Neutrophil (primary cell): ENCODE measurements around the gene TMEM59.
A peak's percentile ranks its signal among the peaks of the same experiment; 100 is the strongest.

Experiments used
- H3K27ac ChIP-seq: fragments of 200-600 bp; sonication (generic); 2 replicates; pipeline ENCODE4 v1.5.1; 2016; ENCODE audit warnings: mild to moderate bottlenecking, moderate library complexity
- H3K27me3 ChIP-seq: fragments of 200-600 bp; sonication (generic); 2 replicates; pipeline ENCODE4 v1.6.0; 2016; ENCODE audit warnings: mild to moderate bottlenecking
- H3K36me3 ChIP-seq: fragments of 200-600 bp; sonication (generic); 2 replicates; pipeline ENCODE4 v1.5.1; 2017
- H3K4me1 ChIP-seq, 2 experiments: fragments of 200-600 bp in 1 of 2; sonication (generic) in 1 of 2; 1 replicate in 1 of 2; 2 replicates in 1 of 2; pipeline versions ENCODE4 v1.5.1 to v1.6.1; 2013 to 2016; ENCODE audit warnings: low read depth in 1 of 2, low read length in 1 of 2, mild to moderate bottlenecking in 1 of 2, moderate library complexity in 1 of 2; ENCODE audit not compliant: control insufficient read depth in 1 of 2, insufficient read depth in 1 of 2
- H3K4me3 ChIP-seq, 2 experiments: fragments of 200-600 bp in 1 of 2; sonication (generic) in 1 of 2; 1 replicate in 1 of 2; 2 replicates in 1 of 2; pipeline ENCODE4 v1.5.1; 2013 to 2016; ENCODE audit warnings: low read depth in 1 of 2, low read length in 1 of 2, mild to moderate bottlenecking in 1 of 2, moderate library complexity in 1 of 2
- H3K9me3 ChIP-seq: fragments of 200-600 bp; sonication (generic); 2 replicates; pipeline ENCODE4 v1.5.1; 2016
- TF ChIP-seq, protein P1 (sequence below): fragments of 200-600 bp; sonication (generic); IDR thresholded peaks from 2 replicates; pipeline ENCODE4 v1.5.1; 2016; ENCODE audit warnings: antibody characterized with exemption

The TMEM59 gene

DNA sequence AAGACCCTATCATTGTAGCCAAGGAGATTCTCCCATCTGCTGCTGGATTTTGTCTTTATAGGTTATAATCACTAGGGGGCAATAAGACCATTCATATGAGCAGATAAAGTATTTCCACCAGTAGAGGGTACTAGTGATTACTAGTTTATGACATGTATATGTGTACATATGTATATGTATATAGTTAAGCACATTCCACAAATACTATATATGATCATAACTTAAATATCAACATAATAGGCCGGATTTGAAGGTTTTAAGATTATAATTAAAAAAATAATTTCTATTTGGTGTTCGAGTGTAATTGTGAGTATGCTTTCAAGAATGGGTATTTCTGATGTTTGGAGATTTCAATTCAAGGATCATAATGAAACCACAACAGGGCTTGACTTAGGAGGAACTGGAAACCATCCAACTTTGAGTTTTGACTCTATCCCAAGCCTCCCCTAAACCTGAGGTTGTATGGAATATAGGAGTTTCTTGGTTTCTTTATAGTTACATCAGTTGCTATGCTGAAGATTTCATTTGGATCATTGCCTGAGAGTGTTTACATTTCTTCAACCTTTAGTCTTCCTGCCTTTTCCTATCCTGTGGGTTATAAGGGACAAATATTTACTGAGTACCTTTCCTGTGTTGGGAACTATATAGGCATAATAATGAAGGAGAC, 17.3 kb upstream of the TMEM59 start:
- H3K36me3 ChIP-seq: peaks cover 14% of the 10 kb centered on the region
- no peaks in the 10 kb centered on the region for H3K4me1 ChIP-seq
- H3K4me3 ChIP-seq: no peak overlapping the region
- H3K9me3 ChIP-seq: no peaks in the 10 kb centered on the region
- TF ChIP-seq, protein P1, sequence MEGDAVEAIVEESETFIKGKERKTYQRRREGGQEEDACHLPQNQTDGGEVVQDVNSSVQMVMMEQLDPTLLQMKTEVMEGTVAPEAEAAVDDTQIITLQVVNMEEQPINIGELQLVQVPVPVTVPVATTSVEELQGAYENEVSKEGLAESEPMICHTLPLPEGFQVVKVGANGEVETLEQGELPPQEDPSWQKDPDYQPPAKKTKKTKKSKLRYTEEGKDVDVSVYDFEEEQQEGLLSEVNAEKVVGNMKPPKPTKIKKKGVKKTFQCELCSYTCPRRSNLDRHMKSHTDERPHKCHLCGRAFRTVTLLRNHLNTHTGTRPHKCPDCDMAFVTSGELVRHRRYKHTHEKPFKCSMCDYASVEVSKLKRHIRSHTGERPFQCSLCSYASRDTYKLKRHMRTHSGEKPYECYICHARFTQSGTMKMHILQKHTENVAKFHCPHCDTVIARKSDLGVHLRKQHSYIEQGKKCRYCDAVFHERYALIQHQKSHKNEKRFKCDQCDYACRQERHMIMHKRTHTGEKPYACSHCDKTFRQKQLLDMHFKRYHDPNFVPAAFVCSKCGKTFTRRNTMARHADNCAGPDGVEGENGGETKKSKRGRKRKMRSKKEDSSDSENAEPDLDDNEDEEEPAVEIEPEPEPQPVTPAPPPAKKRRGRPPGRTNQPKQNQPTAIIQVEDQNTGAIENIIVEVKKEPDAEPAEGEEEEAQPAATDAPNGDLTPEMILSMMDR: no peak
- H3K27ac ChIP-seq: no peak overlapping the region
- H3K27me3 ChIP-seq: no peaks in the 10 kb centered on the region

DNA sequence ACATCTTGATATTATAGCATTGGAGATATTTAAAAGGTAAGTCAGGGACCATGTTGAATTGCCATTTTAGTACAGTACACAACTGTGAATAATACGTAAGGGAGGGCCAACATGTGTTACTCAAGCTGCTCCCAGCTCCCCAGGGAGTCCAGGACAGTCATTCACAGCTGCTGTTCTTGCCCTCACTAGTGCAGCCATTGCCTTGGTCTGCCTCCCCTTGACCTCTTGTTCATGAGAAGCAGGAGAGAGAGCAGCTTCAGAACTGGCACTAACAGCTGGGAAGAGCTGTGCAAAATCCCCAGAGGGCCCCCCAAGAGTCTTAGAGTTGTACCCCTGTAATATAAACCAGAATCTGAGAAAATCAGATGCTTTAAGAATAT, 16.8 kb upstream of the TMEM59 start:
- no peaks in the 10 kb centered on the region for H3K27me3 ChIP-seq
- no peak overlapping the region for H3K4me3 ChIP-seq
- no peaks in the 10 kb centered on the region for H3K9me3 ChIP-seq
- no peaks in the 10 kb centered on the region for H3K4me1 ChIP-seq
- peaks cover 9% of the 10 kb centered on the region for H3K36me3 ChIP-seq
- TF ChIP-seq, protein P1: no peak
- no peak overlapping the region for H3K27ac ChIP-seq

DNA sequence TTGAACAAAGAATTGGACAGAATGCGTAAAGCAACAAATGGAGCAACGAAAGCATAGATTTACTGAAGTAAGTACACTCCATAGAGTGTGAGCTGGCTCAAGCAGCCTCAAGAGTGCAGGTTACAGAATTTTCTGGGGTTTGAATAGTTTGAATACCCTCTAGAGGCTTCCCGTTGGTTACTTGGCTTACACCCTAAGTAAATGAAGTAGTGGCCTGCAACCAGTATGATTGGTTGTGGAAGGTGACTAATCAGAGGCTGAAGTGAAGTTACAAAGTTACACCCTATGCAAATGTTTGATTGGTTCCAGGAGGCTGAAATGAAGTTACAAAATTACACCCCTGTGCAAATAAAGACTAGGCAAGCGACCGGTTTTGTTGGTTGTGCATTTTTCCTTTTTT, 11.3 kb upstream of the TMEM59 start:
- H3K36me3 ChIP-seq: no peaks in the 10 kb centered on the region

DNA sequence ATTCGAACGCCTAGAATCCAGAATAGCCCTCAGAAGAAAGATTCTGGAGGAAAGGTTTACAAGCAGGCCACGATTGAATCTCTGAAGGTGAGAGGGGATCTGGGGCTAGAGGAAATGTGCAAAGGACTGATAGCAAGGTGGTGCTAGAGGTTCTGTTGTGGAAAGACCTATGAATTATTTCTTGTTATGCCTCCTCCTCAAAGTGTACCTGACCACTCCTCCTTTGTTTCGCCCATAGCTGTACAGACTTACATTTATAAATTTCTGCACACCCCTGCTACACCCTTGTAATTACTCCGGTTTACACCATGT, 1.4 kb upstream of the TMEM59 start:
- TF ChIP-seq, protein P1: no peak
- Histone ChIP-seq H3K27me3 (no peaks in the 10 kb centered on the region), H3K4me3 (peak overlapping the region; percentile 94 to 95), H3K36me3 (peaks cover 6% of the 10 kb centered on the region), H3K4me1 (peaks cover 32 to 33% of the 10 kb centered on the region in 2 experiments), H3K9me3 (no peaks in the 10 kb centered on the region), H3K27ac (peak overlapping the region; percentile 97)

More for the DNA sequence above, 11.3 kb upstream of the TMEM59 start:
- H3K4me3 ChIP-seq: no peak overlapping the region
- no peaks in the 10 kb centered on the region for H3K27me3 ChIP-seq
- H3K9me3 ChIP-seq: no peaks in the 10 kb centered on the region
- TF ChIP-seq, protein P1: no peak
- no peak overlapping the region for H3K27ac ChIP-seq
- H3K4me1 ChIP-seq: no peaks in the 10 kb centered on the region

DNA sequence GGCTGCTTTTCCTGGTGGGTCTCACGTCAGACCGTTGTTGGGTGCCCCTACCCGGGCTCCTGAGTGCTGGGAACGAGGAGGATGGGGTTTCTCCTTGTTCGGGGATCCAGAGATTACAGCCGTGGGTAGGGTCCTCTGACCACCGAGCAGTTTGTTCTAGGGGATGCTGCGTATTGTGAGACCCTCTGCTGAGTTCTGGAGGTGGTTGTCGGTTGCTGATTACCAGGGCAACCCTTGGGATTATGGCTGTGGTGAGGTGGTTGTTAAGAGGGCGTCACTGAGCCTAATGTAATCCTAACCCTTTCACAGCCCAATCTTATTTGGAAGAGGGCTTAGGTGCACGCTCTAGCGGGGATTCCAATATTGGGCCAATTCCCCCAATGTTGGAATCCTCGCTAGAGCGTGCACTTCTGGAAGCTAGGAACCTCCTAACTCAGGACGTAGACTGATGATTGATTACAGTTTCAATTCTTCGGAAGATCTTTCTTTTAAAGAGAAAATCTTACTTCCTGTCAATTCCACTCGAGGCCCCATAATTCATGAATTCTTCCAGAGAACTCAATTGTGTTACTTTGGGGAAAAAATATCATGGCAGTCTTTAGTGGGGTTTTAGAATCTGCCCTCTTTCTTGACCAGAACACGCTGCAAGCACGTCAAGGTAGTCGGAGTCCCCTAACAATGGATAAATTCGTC, 887 bp upstream of the TMEM59 start:
- TF ChIP-seq, protein P1: no peak
- Histone ChIP-seq H3K4me3 (peak overlapping the region; percentile 94 to 95), H3K27ac (peak overlapping the region; percentile 97), H3K9me3 (no peaks in the 10 kb centered on the region), H3K27me3 (no peaks in the 10 kb centered on the region), H3K4me1 (peaks cover 32 to 38% of the 10 kb centered on the region in 2 experiments), H3K36me3 (peaks cover 6% of the 10 kb centered on the region)
